Fibroblast of upper back skin (primary cell): Measurements from ENCODE around the gene FN1.
"Not testable (repeated sequence)": the region's sequence is repeated elsewhere in the genome, so short reads cannot be mapped to it uniquely, and the experiment has no call there.

Source experiments
- DNase-seq: peaks from one replicate; pipeline ENCODE4 v3.0.0-alpha.2; 2013

The FN1 gene

GRCh38 chr2:215422676-215423075 is 13.2 kb downstream of the FN1 start:
- DNase-seq = no peak

- no peak for DNase-seq
Observed at GRCh38 chr2:215421859-215422461, 13.9 kb downstream of the FN1 start.

- no peak for DNase-seq
Observed at GRCh38 chr2:215420471-215420935, 15.4 kb downstream of the FN1 start.

GRCh38 chr2:215419769-215420470 is 15.9 kb downstream of the FN1 start:
- no peak for DNase-seq

- no peak for DNase-seq
Observed at GRCh38 chr2:215419113-215419512, 16.8 kb downstream of the FN1 start.

GRCh38 chr2:215418064-215418963 is 17.6 kb downstream of the FN1 start:
- DNase-seq = no peak

GRCh38 chr2:215417400-215417951 is 18.4 kb downstream of the FN1 start:
- DNase-seq = no peak

- no peak for DNase-seq
Observed at GRCh38 chr2:215416656-215417055, 19.2 kb downstream of the FN1 start.

GRCh38 chr2:215415820-215416577 is 19.9 kb downstream of the FN1 start:
- DNase-seq = no peak

- DNase-seq = no peak
Observed at GRCh38 chr2:215415218-215415617, 20.6 kb downstream of the FN1 start.

GRCh38 chr2:215414674-215415073 is 21.2 kb downstream of the FN1 start:
- no peak for DNase-seq

- no peak for DNase-seq
Observed at GRCh38 chr2:215413974-215414373, 21.9 kb downstream of the FN1 start.

GRCh38 chr2:215413484-215413777 is 22.4 kb downstream of the FN1 start:
- DNase-seq = no peak

GRCh38 chr2:215411941-215412743 is 23.7 kb downstream of the FN1 start:
- no peak for DNase-seq

- DNase-seq = peak; percentile 96
Observed at GRCh38 chr2:215410932-215411285, 25.0 kb downstream of the FN1 start.

GRCh38 chr2:215410181-215410931 is 25.5 kb downstream of the FN1 start:
- DNase-seq = not testable (repeated sequence)

- DNase-seq = no peak
Observed at GRCh38 chr2:215409331-215410127, 26.3 kb downstream of the FN1 start.

GRCh38 chr2:215408441-215408840 is 27.4 kb downstream of the FN1 start:
- DNase-seq = not testable (repeated sequence)

- no peak for DNase-seq
Observed at GRCh38 chr2:215407590-215408264, 28.1 kb downstream of the FN1 start.

- no peak for DNase-seq
Observed at GRCh38 chr2:215407061-215407460, 28.8 kb downstream of the FN1 start.
